GM19043 (cell line): ENCODE measurements around the gene CEBPG.

Experiments used
- ATAC-seq: cut with Tn5 transposase; IDR thresholded peaks from one replicate; pipeline ENCODE4 v1.9.1; 2021; ENCODE audit warnings: low read depth; ENCODE audit not compliant: unreplicated experiment

Gene CEBPG

DNA sequence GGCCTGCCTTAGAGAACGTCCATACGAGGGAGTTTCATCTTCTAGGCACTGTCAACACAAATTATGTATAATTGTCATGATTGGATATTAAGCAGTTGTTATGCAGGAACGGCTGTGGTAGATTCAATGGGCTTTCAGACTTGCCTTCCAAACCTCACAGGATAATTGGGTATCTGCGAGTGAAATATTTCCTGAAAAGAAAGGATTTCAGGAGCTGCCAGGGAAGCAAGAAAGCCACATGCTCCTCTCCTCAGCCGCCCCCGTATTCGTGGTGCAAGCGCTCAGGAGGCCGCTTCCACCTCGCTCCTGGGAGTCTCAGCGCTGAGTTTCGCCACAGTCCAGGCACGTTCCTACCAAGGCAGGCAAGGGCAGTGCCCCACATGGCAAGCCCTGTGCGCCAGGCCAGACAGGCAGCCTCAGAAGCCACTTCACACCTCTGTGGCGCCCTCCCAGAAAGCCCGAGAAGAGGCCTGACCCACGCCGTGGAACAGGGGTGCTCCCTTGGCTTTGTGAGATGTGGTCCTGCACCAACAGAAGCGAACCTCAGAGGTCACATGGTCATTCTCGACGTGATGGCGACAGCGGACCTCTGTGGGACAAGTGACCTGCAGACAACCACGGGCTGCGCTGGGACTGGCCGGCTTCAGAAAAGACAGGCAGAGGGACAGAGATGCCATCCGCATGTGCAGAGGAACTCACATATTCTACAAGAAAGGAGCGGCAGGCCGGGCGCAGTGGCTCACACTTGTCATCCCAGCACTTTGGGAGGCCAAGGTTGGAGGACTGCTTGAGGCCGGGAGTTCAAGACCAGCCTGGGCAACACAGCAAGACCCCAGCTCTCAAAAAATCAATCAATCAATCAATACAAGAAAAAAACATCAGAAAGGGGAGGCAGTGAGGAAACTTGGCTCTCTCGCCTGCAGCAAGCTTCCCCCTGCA is 41.4 kb downstream of the CEBPG start:
- no peak for ATAC-seq

DNA sequence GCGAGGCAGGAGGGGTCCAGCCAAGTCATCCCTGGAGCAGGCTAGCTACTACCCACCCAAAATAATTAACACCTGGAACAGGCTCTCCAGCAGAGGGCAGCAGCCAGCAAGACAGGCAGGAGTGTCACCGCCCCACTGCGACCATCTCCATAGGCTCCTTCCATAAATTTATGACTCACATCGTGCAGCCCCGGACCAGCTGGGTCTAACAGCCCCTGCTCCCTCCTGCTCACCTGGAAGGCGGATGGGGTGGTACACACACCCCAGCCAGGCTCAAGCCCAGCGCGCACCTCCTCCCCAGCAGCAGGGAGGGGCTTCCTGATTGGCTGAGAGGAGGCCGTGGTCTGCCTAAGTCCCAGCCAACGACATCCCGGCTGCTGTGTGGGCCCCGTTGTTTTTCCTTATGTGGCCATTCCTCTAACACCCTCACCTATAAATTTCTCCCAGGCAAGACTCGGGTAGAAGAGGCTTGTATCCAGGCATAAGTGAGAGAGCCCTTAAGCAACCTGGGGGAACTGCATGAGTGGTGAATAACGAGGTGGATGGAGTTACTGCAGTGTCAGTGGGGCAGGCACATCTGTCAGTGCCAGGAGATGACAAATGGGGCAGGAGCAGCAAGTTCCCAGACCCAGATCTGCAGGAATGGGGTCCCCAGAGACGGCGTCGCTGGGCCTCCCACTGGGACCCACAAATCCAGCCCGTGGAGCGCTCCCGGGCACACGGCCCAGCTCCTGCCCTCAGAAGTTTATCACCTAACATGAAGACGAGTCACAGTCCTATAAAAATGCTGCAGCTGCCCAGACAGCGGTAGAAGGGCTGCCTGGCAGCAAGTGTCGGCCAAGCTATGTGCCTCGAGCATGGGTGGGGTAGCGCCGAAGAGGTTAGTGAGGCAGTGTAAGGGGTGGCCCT is 43.1 kb downstream of the CEBPG start:
- ATAC-seq = no peak

DNA sequence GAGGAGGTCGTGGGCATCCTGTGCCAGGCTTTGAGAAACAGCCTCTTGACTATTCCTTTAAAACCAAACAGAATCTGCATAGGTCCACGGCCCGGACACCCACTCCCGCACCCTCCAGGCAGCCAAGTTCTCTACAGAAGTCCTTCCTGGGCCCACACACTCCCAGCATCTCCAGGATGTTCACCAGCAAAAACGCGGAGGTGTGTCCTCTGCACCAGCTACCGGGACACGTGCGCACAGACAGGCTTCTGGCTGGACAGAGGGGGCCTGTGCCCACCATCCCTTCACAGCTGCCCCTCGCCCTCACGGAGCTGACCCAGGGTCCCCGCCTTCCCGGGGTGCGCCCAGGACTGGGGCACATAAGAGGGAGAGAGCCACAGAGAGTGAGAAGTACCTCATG is 44.2 kb downstream of the CEBPG start:
- ATAC-seq = no peak

DNA sequence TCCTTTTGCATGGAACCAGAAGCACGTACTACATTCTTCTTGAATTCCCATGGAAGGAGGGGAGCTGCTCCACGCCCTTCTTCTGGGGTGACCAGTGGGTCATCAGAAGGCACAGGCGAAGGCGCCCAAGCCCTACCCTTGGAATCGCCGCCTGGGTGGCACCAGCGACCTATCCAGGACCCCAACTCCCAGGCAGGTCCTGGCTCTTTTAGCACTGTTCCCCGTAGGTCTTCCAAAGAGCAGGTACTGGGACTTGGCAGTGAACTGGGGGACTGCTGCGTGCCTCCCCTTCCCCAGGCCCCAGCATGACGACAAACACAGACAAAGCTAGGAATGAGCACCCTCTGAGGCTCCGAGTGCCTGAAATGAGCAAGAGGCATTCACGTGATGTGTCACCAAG is 45.0 kb downstream of the CEBPG start:
- no peak for ATAC-seq

GRCh38 chr19:33418871-33419787 is 45.6 kb downstream of the CEBPG start:
- ATAC-seq = no peak

DNA sequence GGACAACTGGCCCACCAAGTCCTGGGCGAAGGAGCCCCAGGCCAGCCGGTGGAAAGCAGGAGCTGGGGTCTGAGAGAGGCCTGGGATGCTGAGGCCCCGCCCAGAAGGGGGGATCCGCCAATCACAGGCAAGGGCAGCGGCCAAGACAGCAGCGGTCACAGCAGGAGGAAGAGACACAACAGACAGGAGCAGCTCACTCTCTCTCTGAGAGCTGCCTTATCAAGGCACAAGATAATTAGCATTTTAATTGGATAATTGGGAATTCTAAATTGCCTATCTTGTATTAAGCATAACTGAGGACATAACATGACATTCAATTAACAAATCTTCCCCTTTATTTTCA is 46.2 kb downstream of the CEBPG start:
- no peak for ATAC-seq

DNA sequence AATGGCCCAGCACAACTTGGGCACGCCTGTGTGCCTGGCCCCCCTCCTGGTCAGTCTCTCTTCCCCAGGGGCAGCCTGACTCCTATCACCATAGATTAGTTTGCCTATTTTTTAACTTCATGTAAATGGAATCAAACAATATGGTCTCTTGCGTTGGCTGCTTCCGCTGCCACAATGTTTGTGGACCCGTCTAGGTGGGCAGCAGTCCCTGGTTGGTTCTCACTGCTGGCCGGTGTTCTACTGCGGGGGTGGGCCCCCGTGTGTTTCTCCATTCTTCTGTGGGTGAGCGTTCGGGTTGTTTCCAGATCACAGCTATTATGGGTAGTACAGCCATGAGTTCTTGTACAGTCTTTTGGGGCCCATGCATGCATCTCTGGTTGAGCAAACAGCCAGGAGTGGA is 47.3 kb downstream of the CEBPG start:
- ATAC-seq = no peak

DNA sequence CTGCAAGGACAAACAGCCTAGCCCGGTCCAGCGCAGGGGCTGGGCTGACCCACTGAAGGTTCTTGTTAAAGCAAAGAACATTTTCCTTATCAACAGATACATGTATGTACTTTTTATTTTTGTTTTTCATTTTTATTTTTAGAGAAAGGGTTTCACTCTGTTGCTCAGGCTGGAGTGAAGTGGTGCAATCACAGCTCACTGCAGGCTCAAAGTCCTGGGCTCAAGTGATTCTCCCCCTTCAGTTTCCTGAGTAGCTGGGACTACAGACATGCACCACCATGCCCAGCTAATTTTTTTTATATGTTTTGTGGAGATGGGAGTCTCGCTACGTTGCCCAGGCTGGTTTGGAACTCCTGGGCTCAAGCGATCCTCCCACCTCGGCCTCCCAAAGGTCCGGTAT is 47.9 kb downstream of the CEBPG start:
- no peak for ATAC-seq

- no peak for ATAC-seq
Observed at GRCh38 chr19:33422369-33423180, 49.1 kb downstream of the CEBPG start.

GRCh38 chr19:33424181-33424580 is 50.7 kb downstream of the CEBPG start:
- ATAC-seq = no peak

DNA sequence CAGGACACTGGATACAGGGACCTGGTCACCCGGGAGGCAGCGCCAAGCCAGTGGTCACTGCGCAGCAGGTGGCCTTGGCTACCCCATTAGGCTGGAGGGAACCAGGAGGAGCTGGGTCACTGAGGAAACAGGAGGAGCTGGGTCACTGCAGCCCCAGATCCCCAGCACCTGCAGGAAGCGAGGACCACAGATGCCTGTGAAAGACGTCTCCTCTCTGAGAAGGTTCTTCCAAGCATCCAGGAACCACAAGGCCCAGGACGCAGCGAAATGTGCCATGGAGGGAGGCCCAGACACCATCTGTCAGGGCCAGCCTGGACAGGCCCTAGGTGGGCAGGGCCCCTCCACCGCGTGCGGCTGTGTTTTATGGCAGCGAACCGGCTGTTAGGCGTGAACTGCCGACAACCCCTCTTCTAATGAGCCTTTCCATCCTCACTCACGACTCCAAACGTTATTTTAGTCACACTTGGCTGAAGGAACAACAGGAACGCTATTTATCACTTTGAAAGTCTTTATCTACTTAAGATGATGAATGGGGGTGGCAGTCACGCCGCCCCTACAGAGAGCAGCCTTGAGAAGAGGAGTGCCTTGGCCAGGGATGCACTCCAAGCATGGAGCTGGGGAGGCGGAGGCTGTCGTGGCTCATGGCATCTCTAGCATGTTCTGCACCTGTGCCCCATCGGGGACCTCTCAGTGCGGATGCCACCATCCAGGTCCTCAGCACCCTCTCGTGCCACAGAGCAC is 53.3 kb downstream of the CEBPG start:
- no peak for ATAC-seq

GRCh38 chr19:33427801-33428626 is 54.5 kb downstream of the CEBPG start:
- no peak for ATAC-seq

GRCh38 chr19:33428627-33429125 is 55.2 kb downstream of the CEBPG start:
- ATAC-seq = no peak

GRCh38 chr19:33429891-33430673 is 56.6 kb downstream of the CEBPG start:
- ATAC-seq = no peak

DNA sequence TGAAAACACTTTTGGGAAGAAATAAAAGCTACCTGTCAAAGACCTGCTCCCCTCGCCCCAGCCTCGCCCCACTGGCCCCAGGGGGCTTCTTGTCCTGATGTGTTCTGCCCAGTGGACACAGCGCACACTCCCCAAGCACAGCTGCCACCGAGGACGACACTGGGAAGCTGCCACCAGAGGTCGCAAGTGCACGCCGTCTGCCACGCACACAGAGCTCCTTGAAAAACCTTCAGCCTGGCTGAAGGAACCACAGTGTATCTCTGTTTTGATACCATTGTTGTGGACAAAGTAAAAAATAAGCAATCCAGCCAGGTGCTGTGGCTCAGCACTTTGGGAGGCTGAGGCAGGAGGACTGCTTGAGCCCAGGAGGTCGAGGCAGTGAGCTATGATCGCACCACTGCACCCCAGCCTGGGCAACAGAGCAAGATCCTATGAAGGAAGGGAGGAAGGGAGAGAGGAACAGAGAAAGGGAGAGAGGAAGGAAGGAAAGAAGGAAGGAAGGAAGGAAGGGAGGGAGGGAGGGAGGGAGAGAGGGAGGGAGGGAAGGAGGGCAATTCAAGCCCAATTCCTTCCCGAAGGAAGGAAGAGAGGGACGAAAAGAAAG is 57.3 kb downstream of the CEBPG start:
- no peak for ATAC-seq

- no peak for ATAC-seq
Observed at GRCh38 chr19:33432015-33432414, 58.5 kb downstream of the CEBPG start.
